Mononuclear cell (primary cell): ENCODE results near the gene ZBTB45. TPM values are rescaled to one million over a fixed set of nuclear protein-coding genes. Genes with fewer than 3 reads are reported as not detected.
"Not testable (repeated sequence)": the region's sequence is repeated elsewhere in the genome, so short reads cannot be mapped to it uniquely, and the experiment has no call there.

Experiments used
- H3K27me3 ChIP-seq: 2 replicates; pipeline ENCODE4 v1.6.0; 2011; ENCODE audit warnings: low read length, control low read depth; ENCODE audit not compliant: insufficient read depth
- H3K4me1 ChIP-seq: 2 replicates; pipeline ENCODE4 v1.5.1; 2011; ENCODE audit warnings: mild to moderate bottlenecking, low read length, control low read depth; ENCODE audit not compliant: insufficient read depth
- H3K4me3 ChIP-seq: 2 replicates; pipeline ENCODE4 v1.5.1; 2011; ENCODE audit warnings: mild to moderate bottlenecking, low read length, moderate library complexity
- H3K9me3 ChIP-seq: 2 replicates; pipeline ENCODE4 v1.5.1; 2011; ENCODE audit warnings: low read depth, mild to moderate bottlenecking, control low read depth, low read length
- total RNA-seq: library from RNA; depleted of rRNA; stranded (reverse); fragments of >200 nt; gene quantifications from one replicate; pipeline ENCODE4 v1.2.3, GENCODE V29; 2012

The ZBTB45 gene
- total RNA-seq, 1 donor: 2.7 TPM

DNA sequence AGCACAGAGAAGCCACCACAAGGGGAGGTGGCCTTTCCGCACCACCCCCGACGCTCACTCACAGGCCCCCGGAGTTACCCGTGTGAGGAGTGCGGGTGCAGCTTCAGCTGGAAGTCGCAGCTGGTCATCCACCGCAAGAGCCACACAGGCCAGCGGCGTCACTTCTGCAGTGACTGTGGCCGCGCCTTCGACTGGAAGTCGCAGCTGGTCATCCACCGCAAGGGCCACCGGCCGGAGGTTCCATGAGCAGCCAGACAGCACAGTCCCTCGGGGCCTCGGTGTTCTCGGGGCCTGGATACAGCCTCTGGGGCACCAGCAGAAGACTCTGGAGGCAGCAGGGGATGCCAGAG lies 39.2 kb downstream of the ZBTB45 start:
- H3K27me3 ChIP-seq: no peaks in the 10 kb centered on the region
- peaks cover 11% of the 10 kb centered on the region for H3K4me1 ChIP-seq
- no peak overlapping the region for H3K4me3 ChIP-seq
- H3K9me3 ChIP-seq: no peaks in the 10 kb centered on the region

DNA sequence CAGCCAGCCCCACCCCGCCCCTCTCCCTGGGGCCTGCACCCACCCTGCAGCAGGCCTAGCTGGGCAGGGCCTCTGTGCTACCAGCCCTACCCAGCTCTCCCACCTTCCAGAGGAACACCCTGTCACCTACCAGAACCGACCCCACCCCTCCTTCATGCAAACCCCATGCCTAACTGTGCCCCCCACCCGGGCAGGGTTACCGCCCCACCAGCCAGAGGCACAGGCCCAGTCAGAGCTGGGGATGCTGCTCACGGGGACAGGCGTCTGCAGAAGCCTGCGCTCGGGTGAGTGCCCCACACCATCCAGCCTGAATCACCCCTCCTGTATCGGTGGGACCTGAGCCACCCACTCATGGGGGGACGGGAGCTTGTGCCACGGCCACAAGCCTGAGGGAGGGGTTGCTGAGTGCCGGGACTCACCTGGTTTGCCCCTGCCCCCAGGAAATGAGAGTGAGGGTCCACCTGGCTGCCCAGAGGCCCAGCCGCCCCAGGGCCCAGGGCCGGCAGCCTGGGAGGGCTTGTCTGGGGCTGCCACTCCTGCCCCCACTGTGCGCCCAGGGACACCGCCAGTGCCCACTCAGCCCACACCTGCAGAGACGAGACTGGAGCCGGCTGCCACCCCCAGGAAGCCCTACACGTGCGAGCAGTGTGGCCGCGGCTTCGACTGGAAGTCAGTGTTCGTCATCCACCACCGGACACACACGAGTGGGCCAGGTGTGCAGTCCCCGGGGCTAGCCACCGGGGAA lies 39.7 kb downstream of the ZBTB45 start:
- H3K4me1 ChIP-seq: peaks cover 16% of the 10 kb centered on the region
- no peaks in the 10 kb centered on the region for H3K9me3 ChIP-seq
- H3K4me3 ChIP-seq: no peak overlapping the region
- no peaks in the 10 kb centered on the region for H3K27me3 ChIP-seq

DNA sequence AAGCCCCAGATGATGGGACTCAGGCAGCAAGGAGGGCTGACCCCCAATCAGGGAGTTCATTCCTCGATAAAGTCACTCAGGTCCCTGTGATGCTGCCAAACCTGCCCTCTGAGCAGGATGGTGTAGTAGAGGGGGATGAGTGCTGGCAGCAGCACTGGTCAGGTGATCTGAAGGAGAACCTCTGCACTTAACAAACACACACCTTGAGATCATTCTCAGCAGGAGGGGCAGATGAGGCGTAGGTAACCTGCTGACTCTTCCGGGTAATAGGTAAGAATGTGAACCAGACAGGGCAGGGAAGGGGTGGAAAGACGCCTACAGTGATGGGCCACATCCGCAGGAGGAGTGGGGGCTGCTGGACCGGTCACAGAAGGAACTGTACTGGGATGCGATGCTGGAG lies 40.3 kb downstream of the ZBTB45 start:
- Histone ChIP-seq H3K4me1 (peaks cover 18% of the 10 kb centered on the region), H3K4me3 (no peak overlapping the region), H3K9me3 (no peaks in the 10 kb centered on the region), H3K27me3 (no peaks in the 10 kb centered on the region)

DNA sequence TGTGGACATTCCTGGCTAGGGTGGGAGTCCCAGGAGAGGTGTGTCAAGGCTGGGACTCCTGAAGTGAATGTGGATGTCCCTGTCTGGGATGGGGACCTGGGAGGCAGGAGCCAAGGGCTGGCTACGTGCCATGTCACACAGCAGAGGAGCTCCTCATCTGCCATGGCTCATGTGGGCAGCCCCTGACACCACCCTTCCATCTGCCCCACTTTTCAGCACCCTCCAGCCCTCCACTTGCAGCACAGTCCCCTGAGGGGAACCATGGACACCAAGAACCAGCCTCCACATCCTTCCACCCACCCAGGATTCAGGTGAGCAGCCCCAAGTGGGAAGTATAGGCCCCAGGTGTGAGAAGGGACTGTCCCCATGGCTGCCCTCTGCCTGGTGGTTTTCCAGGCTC lies 41.7 kb downstream of the ZBTB45 start:
- no peaks in the 10 kb centered on the region for H3K27me3 ChIP-seq
- peaks cover 18% of the 10 kb centered on the region for H3K4me1 ChIP-seq
- H3K9me3 ChIP-seq: no peaks in the 10 kb centered on the region
- no peak overlapping the region for H3K4me3 ChIP-seq

DNA sequence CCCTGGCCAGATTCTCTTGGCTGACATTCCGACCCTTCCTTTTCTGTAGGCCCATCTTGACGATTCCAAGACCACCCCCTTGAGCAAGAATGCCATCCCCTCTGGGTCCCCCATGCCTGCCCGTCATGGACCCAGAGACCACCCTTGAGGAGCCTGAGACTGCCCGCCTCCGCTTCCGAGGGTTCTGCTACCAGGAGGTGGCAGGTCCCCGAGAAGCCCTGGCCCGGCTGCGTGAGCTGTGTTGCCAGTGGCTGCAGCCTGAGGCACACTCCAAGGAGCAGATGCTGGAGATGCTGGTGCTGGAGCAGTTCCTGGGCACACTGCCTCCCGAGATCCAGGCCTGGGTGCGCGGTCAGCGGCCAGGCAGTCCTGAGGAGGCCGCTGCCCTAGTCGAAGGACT lies 42.5 kb downstream of the ZBTB45 start:
- Histone ChIP-seq H3K27me3 (no peaks in the 10 kb centered on the region), H3K4me1 (peaks cover 18% of the 10 kb centered on the region), H3K9me3 (no peaks in the 10 kb centered on the region), H3K4me3 (no peak overlapping the region)

DNA sequence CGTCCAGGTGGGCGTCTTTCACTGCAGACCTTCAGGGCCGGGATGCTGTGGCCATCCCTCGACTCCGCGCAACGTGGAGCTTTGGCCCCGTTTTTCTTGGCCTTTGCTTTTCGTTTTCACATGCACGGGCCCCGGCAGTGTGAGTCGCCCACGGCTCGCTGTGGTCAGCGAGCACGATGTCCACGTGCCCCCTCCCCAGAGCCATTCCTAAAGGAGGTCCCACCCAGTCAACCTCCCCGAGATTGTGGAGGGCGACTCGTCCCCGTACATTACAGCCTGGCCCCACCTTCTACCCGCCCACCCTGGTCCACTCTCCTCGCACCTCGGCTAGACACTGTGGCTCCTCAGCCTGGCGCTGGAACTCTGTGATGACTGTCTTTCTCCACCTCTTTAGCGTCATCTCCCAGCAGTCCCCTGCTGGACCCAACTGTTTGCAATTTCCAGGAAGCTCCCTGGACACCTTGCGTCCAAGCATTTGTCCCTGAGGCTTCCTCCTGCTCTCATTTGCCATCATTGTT lies 43.1 kb downstream of the ZBTB45 start:
- H3K9me3 ChIP-seq: no peaks in the 10 kb centered on the region
- no peaks in the 10 kb centered on the region for H3K27me3 ChIP-seq
- peaks cover 18% of the 10 kb centered on the region for H3K4me1 ChIP-seq
- peak overlapping the region; percentile 61 for H3K4me3 ChIP-seq

DNA sequence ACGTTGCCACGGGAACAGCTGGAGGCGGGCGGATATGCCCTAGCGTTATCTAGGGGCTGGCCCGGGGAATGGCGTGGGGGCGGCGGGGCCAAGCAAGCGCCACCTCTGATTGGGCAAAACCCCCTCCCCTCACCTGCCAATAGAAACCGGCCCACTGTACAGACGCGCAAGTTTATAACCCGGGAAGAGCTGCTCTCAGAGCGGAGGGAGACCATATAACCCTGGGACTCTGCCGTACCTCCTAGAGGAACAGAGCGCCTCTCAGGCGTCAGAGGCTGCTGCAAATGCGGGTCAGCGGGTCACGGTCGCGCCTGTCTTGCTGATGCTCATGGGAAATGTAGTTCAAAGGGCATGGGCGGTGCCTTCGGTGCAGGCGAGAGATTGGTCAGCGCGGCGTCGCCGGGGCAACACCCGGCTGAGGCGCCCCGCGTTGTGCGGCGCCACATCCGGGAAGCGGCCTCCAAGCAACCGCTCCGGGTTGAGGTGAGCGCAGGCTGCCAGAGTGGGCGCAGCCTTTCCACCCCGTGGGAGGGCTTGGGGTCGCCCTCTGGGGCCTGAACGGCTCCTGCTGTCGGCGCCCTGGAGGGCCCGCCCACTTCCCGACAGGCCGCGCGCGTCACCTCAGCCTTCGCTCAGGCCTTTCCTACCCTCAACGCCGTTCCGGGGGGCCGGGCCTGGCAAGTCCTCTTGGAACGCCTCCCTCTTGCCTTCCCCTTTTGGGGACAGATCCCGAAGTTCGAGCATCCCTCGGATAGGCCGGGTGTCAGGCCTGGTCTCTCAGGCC lies 43.7 kb downstream of the ZBTB45 start, which contains the start of gene ZNF446:
Gene ZNF446, plus strand, starts transcription at position 639 of the 784 bp plus-strand sequence. CDS start 867 bp downstream, outside the sequence.
- peak within 1 kb of the TSS; percentile 61 for H3K4me3 ChIP-seq
- no peaks in the 10 kb centered on the region for H3K27me3 ChIP-seq
- no peaks in the 10 kb centered on the region for H3K9me3 ChIP-seq
- peaks cover 18% of the 10 kb centered on the region for H3K4me1 ChIP-seq

DNA sequence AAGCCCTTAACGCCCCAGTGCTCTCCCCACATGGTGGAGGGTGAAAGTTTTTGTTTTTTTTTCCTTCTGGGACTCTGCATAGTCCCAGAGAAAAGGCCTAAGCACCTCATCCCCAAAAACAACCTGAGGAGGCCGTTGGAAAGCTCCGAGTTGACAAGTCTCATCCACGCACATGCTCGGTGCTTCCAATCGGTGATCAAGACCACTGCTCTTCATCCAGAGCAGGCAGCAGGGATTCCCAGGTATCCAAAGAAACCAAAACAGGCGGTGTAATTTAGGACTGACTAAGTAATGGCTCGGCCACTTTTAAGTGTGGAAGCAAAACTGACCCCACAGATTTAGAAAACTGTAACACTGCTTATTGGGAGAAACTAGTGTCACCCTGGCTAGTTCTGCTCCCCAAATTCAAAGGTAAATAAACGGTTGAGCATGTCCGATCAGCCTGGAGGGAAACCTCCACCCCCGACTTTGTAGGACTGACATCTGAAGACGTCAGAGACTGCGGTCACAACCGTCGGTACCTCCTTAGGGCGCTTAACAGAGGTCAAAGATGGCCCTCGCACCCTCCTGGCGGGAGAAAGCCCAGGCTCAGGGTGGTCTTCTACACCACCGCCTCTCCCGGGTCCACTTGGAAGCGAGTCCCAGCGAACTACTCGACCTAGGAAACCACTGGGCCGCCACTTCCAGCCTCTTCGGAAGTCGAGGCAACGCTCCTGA lies 44.5 kb downstream of the ZBTB45 start:
- Histone ChIP-seq H3K4me1 (peaks cover 18% of the 10 kb centered on the region), H3K9me3 (no peaks in the 10 kb centered on the region), H3K4me3 (peak overlapping the region; percentile 61), H3K27me3 (no peaks in the 10 kb centered on the region)

DNA sequence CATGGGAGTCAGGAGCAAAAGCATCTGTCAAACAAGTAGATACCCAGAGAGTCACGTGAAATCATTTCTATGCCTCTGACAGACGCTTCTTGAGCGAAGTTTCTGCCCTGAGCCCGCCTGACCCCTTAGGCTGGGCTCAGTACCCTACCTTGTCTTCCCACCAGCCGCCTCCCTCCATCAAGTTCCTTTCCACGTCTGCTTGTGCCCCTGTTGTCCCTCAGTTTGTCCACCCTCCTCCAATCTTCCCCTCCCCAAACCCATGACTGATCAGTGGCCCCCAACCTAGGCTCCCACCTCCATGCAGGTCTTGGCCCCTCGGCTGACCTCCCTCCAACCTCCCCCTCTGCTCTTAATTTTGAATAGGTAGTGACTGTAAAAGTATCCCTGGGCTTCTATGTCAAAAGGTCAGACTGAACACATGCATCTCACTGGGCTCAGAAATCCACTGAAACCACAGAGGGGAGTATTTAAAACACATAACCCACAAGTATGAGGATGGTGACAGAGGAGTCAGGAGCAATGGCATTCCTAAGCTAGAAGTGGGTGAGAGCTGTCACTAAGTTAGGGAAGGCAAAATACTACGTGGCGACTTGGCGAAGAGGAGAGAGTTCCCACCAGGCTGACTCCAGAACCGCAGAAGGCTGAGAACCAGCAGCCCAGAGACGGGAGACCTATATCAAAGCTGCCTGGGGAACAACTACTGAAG lies 45.2 kb downstream of the ZBTB45 start:
- Histone ChIP-seq H3K9me3 (no peaks in the 10 kb centered on the region), H3K4me1 (peaks cover 18% of the 10 kb centered on the region), H3K4me3 (no peak overlapping the region), H3K27me3 (no peaks in the 10 kb centered on the region)

DNA sequence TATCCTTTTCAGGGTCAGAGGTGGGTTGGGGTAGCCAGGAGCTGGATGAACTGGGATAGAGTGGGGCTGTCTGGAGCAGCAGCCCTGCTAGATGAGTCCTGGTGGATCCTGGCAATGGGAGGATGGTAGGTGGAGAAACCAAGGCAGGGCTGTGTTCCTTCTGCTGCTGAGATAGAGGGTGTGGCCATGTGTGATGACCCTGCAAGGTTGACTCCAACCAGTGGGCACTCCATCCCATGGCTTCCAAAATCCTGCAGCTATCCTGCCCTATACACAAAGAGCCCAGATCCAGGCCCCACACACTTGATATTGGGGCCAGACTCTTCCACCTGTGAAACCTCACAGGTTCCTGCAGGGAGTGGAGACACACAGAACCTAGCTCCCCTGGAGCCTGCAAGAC lies 45.8 kb downstream of the ZBTB45 start:
- no peak overlapping the region for H3K4me3 ChIP-seq
- H3K4me1 ChIP-seq: peaks cover 18% of the 10 kb centered on the region
- H3K27me3 ChIP-seq: no peaks in the 10 kb centered on the region
- H3K9me3 ChIP-seq: no peaks in the 10 kb centered on the region

DNA sequence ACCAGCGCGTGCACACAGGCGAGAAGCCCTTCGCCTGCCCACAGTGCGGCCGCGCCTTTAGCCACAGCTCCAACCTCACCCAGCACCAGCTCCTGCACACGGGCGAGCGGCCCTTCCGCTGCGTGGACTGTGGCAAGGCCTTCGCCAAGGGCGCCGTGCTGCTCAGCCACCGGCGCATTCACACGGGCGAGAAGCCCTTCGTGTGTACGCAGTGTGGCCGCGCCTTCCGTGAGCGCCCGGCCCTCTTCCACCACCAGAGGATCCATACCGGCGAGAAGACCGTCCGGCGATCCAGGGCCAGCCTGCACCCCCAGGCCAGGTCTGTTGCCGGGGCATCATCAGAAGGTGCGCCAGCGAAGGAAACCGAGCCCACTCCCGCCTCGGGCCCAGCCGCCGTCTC lies 47.9 kb downstream of the ZBTB45 start:
- Histone ChIP-seq H3K9me3 (no peaks in the 10 kb centered on the region), H3K4me3 (no peak overlapping the region), H3K4me1 (peaks cover 27% of the 10 kb centered on the region), H3K27me3 (no peaks in the 10 kb centered on the region)

DNA sequence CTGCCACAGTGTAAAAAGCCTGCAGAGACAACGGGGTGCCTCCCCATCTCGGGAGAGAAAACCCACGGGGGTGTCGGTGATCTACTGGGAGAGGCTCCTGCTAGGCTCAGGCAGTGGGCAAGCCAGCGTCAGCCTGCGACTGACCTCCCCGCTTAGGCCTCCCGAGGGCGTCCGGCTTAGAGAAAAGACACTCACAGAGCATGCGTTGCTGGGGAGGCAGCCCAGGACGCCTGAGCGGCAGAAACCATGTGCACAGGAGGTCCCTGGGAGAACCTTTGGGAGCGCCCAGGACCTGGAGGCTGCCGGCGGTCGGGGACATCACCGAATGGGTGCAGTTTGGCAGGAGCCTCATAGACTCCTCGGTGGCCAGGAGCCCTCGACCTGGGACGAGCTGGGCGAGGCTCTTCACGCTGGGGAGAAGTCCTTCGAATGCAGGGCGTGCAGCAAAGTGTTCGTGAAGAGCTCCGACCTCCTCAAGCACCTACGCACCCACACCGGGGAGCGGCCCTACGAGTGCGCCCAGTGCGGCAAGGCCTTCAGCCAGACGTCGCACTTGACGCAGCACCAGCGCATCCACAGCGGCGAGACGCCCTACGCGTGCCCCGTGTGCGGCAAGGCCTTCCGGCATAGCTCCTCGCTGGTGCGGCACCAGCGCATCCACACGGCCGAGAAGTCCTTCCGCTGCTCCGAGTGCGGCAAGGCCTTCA lies 48.6 kb downstream of the ZBTB45 start:
- peaks cover 26% of the 10 kb centered on the region for H3K4me1 ChIP-seq
- H3K27me3 ChIP-seq, H3K9me3 ChIP-seq, H3K4me3 ChIP-seq: not testable (repeated sequence)

DNA sequence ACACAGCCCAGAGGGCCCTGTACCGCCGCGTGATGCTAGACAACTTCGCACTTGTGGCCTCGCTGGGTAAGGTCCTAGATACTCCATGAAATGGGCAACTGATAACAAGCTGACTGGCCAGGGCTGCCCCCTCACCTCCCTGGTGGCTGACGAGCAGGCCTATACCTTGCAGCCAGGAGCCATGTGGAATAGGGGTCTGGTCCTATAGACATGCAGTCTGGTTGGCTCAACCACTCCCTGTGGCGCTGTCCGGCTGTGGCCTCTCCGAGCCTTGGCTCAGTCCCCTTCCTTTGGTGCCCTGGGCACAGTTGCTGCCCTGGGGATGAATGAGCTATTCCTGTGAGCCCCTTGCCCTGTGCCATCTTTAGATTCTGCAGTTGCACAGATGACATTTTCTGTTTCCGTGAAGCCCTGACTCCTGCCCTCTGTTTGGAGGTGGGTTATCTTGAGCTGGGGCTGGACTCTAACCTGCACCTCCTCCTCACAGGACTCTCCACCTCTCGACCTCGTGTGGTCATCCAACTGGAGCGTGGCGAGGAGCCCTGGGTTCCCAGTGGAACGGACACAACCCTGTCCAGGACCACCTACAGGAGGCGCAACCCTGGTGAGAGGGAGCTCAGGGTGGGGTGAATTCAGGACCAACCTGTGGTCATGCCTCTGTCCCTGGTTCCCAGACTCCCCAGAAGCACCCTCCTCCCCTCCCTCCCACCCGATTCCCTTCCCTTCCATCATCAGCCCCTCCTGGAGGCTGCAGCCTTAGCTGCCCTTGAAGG lies 50.2 kb downstream of the ZBTB45 start:
- Histone ChIP-seq H3K27me3 (no peaks in the 10 kb centered on the region), H3K9me3 (no peaks in the 10 kb centered on the region), H3K4me3 (no peak overlapping the region), H3K4me1 (peaks cover 17% of the 10 kb centered on the region)
